HG03103 (cell line): Measurements from ENCODE around the gene MDGA2.

Source experiments
- ATAC-seq: cut with Tn5 transposase; IDR thresholded peaks from one replicate; pipeline ENCODE4 v1.9.1; 2021; ENCODE audit warnings: low read depth; ENCODE audit not compliant: unreplicated experiment

Gene MDGA2

DNA sequence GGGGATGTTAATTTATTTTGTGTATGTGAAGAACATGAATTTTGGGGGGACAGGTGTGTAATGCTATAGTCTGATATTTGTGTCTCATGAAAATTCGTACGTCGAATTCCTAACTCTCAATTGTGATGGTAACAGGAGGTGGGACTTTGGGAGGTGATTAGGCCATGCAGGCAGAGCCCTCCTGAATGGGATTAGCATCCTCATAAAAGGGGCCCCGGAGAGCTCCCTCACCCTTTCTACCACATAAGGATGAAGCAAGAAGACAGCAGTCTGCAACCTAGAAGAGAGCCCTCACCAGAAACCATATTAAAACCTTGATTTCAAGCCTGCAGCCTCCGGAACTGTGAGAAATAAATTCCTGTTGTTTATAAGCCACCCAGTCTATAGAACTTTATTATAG is 165.4 kb downstream of the MDGA2 start:
- ATAC-seq = no peak

DNA sequence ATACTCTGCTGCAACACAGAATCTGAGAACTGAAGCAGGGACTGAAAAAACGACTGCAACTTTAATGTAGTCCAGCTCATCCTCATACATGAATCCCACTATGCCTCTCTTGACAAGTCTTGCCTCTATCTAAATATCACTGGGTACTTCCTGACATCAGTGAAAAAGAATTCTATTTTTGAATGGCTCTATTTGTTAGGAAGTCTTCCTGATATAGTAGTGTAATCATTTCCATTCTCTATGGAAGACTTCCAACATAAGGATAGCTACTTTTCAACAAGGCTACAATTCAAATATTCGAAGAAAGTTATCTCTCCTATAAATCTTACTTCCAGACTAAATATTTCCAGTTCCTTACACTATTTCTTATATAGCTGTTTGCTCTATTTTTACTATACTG is 167.5 kb downstream of the MDGA2 start:
- no peak for ATAC-seq

DNA sequence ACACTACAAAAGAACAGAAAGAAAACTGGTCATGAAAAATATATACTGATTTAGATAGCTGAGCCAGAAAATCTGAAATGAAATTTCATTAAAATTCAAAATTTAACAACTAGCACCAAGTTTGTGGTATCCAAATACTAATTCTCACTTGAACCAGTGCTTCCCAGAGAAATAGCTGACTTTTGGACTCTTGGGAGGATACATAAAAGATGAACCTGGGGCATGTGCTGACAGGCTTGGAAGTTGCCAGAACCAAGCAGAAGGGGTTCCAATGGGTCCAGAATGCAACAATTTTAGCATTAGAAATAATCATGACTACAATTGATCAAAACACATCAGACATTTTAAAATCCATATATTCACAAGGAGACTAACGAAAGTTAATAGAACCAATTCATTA is 175.0 kb downstream of the MDGA2 start:
- no peak for ATAC-seq

DNA sequence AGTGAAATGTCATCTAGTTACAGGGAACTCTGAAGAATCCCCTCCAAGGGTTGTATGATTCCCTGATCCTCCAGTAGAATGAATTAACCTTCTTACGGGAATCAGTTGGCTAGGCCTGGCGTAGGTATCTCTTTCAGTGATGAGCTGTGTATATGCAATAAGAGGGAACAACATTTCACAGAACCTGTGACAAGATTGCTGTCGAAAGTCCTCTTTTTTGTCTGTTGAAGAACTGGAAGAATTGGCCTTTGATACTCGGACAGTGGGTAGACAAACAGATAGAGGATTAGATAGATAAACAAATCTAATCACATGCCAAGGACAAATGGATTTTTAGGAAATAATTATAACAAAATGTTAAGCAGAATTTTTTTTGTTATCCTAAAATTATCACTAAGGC is 184.6 kb downstream of the MDGA2 start:
- no peak for ATAC-seq

DNA sequence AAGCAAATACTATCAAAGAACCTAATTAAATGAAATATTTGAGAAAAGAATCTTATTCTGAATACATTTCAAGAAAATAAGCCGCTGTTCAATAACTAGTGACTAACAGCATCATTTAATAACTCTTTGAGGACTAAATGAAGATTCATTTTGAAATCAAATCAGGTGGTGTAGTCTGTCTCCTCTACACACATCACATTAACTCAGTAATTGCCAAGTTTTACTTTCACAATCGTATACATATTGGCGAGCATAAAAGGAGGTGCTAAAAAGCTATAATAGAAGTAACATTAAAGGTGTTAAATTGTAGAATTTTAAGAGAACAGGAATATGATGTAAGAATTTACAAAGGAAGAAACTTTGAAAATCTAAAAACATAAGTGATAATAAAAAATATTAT is 185.1 kb downstream of the MDGA2 start:
- ATAC-seq = no peak

DNA sequence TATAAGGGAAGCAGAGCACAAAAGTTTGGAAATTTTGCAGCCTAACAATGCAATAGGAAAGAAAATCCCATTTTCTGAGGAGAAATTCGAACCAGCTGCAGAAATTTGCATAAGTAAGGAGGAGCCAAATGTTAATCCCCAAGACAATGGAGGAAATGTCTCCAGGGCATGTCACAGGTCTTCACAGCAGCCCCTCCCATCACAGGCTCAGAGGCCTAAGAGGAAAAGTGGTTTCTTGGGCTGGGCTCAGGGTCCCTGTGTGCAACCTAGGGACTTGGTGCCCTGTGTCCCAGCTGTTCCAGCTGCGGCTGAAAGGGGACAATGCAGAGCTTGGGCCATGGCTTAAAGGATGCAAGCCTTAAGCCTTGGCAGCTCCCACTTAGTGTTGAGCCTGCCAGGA is 190.0 kb downstream of the MDGA2 start:
- no peak for ATAC-seq

DNA sequence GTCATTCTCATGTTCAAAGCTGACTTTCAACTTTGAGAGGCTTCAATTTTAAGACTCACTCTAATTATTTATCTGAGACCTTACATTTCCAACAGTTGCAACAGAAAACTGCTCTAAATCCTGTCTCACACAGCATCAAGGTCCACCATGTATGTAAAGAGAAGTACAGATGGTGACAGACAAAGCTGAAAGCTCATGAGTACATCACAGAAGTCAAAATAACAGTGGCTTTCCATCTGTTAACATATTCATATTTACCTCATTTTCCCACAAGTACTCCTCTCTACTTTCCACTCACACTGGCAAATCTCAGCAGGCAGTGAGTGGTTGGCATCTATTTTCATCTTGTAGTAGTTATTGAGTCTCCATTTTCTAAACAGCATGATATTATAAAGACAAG is 192.0 kb downstream of the MDGA2 start:
- ATAC-seq = no peak

DNA sequence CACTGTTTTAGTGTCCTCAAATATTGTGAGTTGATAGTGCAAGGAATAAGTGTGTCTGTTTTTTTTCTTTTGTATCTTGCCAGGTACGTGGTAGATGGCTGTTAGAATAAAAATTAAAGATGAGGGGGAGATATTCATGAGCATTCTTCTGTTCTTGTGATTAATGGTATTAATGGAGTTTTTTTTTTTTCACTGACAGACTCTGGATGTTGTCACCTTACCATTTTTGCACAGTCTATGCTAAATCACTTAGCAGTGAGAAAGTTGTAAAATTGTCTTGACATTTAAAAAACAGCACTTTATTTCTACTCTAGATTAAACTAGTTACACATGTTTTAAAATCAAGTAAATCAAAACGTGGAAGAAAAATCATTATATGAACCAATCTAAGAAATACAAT is 204.3 kb downstream of the MDGA2 start:
- ATAC-seq = no peak

DNA sequence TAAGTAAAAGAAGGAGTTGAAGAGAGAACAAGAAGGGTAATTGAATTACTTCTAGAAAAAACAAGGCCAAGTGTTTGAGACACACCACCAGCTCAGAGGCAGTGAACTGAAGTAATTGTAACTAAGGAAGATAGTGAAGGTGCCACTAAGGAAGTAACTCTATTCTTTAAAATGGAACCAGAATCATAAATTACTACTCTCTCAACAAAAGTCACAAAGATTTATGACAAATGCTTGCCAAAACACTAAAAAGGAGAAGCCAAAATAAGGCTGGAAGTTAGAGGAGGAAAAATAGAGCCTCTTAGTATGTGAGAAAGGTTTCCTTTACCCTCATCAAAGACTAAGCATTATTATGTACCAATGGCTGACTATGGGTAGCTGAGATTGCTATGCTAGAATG is 208.5 kb downstream of the MDGA2 start:
- ATAC-seq = no peak

DNA sequence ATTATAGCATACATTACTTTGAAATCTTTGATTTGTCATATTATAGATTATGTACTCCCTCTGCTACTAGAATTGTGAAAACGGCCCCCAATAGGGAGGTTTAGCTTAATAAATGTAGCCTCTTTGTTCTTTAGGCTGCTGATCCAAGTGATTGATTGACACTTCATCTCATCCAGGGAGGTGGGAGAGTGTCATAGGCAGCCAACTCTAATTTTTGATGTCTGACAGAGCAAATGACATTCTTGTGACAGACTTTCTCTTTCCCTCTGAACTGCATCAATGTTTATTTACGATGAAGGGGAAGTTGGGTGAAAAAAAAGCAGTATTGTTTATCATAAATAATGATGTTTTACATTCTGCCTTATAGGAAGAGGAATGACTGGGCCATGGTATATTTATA is 221.4 kb downstream of the MDGA2 start:
- ATAC-seq = no peak

DNA sequence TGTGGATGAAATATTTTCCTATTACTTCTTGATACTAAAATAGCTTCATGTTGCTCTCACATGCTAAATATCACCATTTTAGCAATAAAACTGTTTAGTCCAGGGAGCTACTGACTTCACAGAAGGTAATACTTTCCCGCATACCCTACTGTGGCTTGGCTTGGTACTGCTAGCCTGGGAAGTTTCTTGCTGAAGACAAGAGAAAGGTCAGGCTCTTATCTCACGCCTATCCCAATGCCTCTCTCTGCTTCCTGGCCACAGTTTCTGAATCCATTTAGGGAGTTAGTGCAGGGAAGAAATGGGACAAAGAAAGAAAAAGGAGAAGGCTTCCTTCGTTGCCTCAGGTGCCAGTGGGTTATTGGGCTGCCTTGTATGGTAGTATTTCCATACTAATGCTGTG is 228.3 kb downstream of the MDGA2 start:
- no peak for ATAC-seq

DNA sequence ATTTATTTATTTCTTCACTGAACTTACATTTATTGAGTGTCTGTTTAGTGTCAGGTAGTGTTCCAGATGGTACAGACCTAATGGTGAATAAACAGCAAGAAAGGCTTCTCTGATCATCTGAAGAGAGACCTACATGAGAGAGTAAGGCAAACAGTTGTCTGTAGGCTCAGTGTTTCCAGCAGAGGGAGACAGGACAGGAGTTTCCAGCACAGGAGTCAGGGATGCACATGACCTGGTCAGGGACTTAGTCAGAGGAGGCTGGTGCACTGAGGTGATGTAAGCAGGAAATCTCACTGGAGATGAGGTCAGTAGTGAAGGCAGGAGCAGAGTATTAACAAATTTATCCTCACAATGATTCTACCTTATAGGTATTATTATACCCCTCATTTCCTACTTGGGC is 233.2 kb downstream of the MDGA2 start:
- ATAC-seq = no peak

DNA sequence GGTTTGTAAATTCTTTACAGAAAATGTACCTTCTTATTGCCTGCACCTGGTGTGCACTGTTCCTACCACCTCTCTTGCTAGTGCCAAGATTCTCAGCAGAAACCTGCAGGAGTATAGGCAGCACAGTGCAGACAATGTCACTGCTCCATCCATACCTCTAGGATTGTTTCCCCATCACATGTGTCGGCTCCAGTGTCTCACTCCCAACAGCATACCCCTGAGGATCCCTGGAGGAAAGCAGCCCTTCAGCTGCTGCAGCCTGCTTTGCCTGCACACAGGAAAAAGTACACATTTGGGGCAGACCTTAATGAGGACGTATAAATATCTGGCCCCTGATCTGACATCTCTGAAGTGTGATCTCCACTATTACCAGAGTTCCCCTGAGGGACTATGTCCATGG is 235.5 kb downstream of the MDGA2 start:
- no peak for ATAC-seq

DNA sequence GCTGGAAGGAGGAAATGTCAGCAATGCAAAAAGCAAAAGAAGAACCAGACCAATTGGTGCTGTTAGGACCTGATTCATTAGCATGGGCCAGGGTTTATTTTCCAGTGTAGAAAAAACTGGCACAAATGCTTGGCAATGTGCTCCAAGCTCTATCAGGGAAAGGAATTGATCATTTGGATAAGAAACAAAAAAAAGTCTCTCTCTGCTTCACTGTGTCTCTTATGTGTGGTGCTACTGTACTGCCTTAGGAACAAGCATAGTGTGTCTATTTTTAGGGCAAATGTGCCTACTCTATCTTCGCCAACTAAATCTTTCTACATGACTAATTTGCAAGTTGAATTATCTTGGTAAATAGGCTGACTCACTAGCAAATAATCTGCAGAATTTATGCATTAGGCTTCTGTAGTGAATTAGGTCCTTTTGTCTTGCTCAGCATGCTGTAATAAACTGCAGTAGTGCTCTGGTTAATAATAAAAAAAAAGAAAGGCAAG is 236.7 kb downstream of the MDGA2 start:
- no peak for ATAC-seq

DNA sequence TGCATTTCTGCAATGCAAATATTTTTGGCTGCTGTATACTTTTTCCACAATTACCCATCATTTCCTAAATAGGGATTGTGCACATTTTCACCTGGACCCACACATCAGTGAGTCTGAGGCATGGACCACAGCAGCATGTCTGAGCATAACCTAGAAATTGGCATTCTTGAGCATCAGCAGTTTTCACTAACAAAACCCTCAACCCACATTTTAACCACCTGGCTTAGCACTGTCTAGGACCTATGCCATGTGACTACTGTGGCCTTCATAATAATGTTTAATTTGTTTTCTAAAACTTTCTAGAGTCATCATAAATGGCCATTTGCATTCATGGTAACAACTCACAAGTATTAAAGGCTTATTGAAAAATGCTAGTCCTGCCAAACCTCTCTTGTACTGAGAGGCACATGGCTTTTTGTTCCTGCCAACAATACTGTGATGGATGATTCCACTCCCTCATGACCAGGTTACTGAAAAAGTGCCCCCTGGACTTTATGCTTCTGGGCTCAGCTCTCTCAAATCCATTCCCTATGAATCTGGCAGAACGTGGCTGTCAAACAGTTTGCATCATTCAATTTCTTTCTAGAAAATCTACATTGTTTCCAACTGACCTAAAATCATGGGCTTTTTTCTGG is 240.0 kb downstream of the MDGA2 start:
- ATAC-seq = no peak

DNA sequence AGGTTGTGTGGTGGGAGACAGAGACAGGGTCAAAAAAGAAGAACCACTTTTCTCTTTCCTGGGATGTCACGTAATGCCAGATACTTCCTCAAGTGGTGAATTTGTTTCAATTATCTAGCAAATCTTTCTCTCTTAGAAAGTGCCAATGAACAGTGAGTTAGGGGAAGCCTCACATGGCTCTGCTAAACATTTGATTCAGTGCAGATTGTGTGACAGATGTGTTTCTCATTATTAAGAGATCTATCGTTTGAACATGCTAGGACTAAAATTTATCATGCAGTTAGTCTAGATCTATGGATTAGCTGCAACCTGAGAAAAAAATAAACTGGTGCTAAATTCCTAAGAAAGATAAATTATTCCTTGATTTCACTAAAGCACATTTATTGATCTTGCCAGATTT is 247.8 kb downstream of the MDGA2 start:
- ATAC-seq = no peak

DNA sequence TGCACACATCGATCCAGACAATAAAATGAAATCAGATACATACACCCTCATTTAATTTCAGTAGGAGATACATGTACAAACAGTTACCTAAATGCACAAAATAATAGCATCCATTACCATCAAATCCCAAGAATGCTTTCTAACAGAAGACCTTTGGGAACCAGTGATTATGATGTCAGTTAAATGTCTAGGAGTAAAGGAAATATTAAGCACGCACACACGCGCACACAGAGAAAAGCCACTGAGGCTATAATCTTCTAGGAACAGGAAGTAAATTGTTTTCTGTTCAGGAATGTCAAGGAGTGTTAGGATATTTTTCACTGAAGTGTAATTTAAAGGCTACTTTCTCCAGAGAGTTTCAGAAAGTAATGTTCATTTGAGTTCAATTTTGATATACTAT is 250.1 kb downstream of the MDGA2 start:
- no peak for ATAC-seq

DNA sequence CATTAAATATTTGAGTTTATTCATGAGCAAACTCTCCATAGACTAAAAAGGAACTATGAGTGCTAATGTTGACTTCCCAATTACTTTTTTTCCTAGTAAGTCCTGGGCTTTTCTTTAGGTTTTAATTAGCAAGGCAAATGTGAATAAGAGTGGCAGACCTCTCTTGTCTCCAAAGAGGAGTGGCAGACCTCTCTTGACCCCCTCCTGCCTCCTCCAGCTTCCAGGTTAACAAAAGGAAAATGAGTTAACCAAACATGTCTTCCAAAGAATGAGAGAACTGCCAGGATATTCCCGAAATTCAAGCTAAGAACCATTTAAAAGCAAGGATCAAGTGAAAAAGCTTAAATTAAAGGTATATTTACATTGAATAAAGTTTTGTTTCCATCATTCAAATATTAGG is 253.2 kb downstream of the MDGA2 start:
- ATAC-seq = no peak

DNA sequence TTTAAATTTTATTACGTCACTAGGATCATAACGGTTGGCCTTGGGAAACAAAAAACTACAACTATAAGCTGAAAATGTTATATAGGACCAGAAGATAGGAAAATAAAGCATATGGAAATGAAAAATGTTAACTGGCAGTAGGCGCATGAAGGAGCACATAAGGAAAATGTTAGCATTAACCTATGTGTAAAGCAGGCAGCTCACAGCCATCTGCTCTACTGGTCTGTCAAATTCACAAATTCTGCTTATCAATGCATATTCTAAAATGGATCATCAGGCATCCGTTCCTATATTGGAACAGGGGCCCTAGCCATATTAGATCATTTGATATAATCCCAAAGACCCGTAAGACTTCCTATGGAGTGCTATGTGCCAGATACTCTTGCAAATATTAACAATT is 263.9 kb downstream of the MDGA2 start:
- ATAC-seq = no peak

DNA sequence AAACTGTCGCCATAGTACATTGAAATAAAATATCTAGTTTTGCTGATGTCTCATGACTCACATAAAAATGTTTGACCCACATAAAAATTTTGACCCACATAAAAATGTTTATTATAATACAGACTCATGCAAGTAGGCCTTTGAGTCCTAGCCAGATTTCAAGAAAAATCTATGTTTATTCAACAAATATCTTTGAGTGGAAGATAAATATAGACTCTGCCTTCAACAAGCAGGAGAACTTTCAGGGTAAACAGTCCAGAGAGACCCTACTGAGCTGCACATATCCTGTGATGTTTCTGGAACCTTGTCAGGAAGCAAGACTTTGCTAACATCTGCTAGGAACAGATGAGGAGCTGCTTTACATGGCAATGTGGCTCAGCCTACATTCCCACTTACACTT is 283.1 kb downstream of the MDGA2 start:
- no peak for ATAC-seq

DNA sequence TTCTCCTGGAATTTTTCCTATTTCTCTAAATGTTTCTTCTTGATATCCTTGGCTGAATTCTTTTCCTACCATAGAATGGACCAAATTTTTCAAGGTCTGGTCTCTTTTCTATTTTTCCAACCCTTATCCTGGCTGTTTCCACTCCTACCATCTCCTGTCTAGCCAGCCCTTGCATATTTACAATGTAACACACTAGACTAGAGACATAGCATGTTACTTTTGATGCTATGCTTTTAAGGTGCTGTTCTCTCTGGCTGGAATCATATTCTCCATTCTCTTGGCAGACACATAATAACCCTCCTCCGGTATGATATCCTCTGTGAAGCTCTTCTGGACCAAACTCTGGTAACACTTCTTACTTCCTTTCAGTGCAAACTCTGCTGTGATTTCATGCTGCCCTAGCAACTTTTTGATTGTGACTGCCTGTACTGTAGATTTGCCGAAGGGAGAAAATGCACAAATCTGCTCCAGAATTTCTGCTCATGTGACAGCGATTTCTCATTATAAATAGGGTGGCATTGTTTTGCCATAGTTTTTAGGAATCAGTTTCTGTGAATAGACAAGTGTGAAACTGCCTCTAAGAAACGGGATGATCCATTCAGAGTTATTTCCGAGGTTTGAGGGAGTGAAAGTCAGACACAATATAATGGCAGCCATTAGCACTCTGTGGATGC is 284.4 kb downstream of the MDGA2 start:
- no peak for ATAC-seq

DNA sequence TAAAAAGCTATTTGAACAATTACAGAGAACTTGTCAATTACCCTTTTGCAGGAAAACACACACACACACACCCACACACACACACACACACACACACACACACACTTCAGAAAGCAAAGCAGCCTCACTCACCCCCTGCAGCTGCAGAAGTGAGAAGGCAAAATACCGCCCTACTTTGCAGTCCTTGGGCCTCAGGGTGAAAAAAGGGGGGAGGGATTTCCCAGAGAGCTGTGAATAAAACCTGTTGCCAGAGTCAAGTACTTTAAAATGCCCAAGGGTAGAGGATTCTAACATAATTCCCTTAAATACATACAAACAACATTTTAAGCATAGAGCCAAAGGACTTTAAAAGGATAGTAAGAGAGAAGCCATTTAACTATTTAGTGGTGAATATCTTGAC is 285.9 kb downstream of the MDGA2 start:
- ATAC-seq = no peak

DNA sequence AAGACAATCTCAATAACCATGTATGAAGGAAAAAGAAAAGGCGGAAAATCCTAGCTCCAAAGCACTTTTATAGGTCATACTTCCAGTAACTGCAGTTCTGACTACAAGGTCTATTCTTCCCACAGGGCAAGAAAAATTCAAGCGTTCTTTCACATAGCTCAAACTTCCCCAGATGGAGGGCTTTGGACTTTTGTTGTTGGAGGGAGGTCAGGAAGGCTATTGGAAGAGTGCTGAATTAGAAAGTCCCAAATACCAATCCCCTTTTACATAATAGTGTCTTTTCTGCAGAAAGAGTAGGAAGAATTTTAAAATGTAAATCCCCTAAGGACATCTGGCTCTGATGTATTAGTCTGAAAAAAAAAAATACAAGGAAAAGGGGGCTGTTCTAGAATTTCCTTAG is 309.4 kb downstream of the MDGA2 start:
- ATAC-seq = no peak
